Measurements from ENCODE around the gene DMRTC1. TPM values are rescaled to one million over a fixed set of nuclear protein-coding genes. Genes with fewer than 3 reads are reported as not detected.

DMRTC1 gene
- not detected in 2 replicates for total RNA-seq

DNA sequence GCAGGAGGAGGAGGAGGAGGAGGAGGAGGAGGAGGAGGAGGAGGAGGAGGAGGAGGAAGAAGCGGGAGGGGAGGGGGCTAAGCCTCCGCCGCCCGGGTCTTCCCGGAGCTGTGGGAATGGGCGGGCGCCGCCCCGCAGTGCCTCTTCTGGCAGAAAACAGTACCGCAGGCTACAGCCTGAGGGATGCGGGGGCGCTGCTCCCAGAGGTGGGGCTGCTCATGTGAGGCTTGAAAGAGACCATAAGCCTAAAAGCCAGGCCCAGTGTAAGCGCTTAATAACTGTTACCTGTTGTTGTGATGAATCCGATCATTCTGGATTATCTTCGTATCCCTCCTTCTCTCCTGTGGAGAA, at the start of gene DMRTC1:
TSS of gene DMRTC1 (minus strand) at position 19 of the 351 bp plus-strand sequence. CDS start 68,143 bp downstream, outside the sequence.

DNA sequence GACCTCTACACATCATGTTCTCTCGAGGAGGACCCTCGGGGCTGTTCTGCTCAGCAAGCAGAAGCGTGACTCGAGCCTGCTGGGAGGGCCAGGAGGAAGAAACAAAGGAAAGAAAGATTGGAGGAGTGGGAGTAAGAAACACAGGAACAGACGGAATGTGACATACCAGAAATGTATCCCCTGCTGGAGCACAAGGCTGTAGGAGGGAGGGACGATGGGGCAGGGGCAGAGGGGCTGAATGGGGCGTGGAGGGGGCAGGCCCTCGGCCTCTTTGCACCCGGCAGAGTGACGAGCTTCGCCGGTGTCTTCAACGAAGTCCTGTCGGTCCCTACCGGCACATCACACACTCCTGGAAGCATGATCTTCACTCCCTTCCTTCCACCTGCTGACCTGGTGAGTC, 5.7 kb downstream of the DMRTC1 start, which contains the start of gene FAM236A:
TSS of gene FAM236A (plus strand) at position 301 of the 400 bp plus-strand sequence. CDS start at position 358, 57 bp downstream.

GRCh38 chrX:72912315-72912714, 31.3 kb downstream of the DMRTC1 start, which contains the start of gene FAM236C:
FAM236C (plus strand) TSS chrX:72912615; CDS start chrX:72912715, 100 bp downstream.

Other genes with a start within 250 kb of the DMRTC1 start
- gene PHKA1, start 229.5 kb downstream of the DMRTC1 start, total RNA-seq: 3.6 and 3.8 TPM in 2 replicates
- not detected in 2 replicates for gene DMRTC1B, start 166.9 kb downstream of the DMRTC1 start, total RNA-seq
- gene FAM236B, start 161.2 kb downstream of the DMRTC1 start, total RNA-seq: not detected in 2 replicates
- not detected in 2 replicates for gene FAM236D, start 135.6 kb downstream of the DMRTC1 start, total RNA-seq
- not detected in 2 replicates for gene FAM236C, start 31.2 kb downstream of the DMRTC1 start, total RNA-seq
- not detected in 2 replicates for gene FAM236A, start 5.6 kb downstream of the DMRTC1 start, total RNA-seq
- gene PABPC1L2B, start 59.1 kb upstream of the DMRTC1 start, total RNA-seq: not detected in 2 replicates
- not detected in 2 replicates for gene PABPC1L2A, start 135.7 kb upstream of the DMRTC1 start, total RNA-seq

Data from cardiac atrium fibroblast (primary cell).